ENCODE data around the gene SMAD1.

SMAD1 gene

GRCh38 chr4:145533961-145534360, 52.3 kb downstream of the SMAD1 start:
- DNase-seq (ENCODE audit: low read depth, low spot score) = no peak
- no peak overlapping the region for H3K4me3 ChIP-seq (ENCODE audit: low read depth, low read length)
- in situ Hi-C loops (cut with HindIII; ENCODE audit: low sequenced_read_pairs) = no loop called here
- no peak for TF ChIP-seq CTCF (IDR thresholded peaks at IDR 0.05; ENCODE audit: low read depth, low read length)

GRCh38 chr4:145535202-145535601, 53.5 kb downstream of the SMAD1 start:
- TF ChIP-seq CTCF (IDR thresholded peaks at IDR 0.05; ENCODE audit: low read depth, low read length) = no peak
- in situ Hi-C loops (cut with HindIII; ENCODE audit: low sequenced_read_pairs) = no loop called here
- DNase-seq (ENCODE audit: low read depth, low spot score) = no peak

GRCh38 chr4:145536044-145536443, 54.4 kb downstream of the SMAD1 start:
- no peak for TF ChIP-seq CTCF (IDR thresholded peaks at IDR 0.05; ENCODE audit: low read depth, low read length)
- no peak for DNase-seq (ENCODE audit: low read depth, low spot score)
- H3K4me3 ChIP-seq (ENCODE audit: low read depth, low read length) = no peak overlapping the region
- in situ Hi-C loops (cut with HindIII; ENCODE audit: low sequenced_read_pairs) = no loop called here

More at GRCh38 chr4:145535202-145535601, 53.5 kb downstream of the SMAD1 start:
- H3K4me3 ChIP-seq (ENCODE audit: low read depth, low read length) = no peak overlapping the region

GRCh38 chr4:145538596-145538995, 56.9 kb downstream of the SMAD1 start:
- TF ChIP-seq CTCF (IDR thresholded peaks at IDR 0.05; ENCODE audit: low read depth, low read length) = no peak
- H3K4me3 ChIP-seq (ENCODE audit: low read depth, low read length) = no peak overlapping the region
- in situ Hi-C loops (cut with HindIII; ENCODE audit: low sequenced_read_pairs) = no loop called here
- no peak for DNase-seq (ENCODE audit: low read depth, low spot score)

GRCh38 chr4:145539671-145540070, 58.0 kb downstream of the SMAD1 start:
- no peak for DNase-seq (ENCODE audit: low read depth, low spot score)
- in situ Hi-C loops (cut with HindIII; ENCODE audit: low sequenced_read_pairs) = no loop called here
- H3K4me3 ChIP-seq (ENCODE audit: low read depth, low read length) = no peak overlapping the region
- TF ChIP-seq CTCF (IDR thresholded peaks at IDR 0.05; ENCODE audit: low read depth, low read length) = no peak

- DNase-seq (ENCODE audit: low read depth, low spot score) = peak; percentile 6
- in situ Hi-C loops (cut with HindIII; ENCODE audit: low sequenced_read_pairs) = no loop called here
- no peak for TF ChIP-seq CTCF (IDR thresholded peaks at IDR 0.05; ENCODE audit: low read depth, low read length)
- H3K4me3 ChIP-seq (ENCODE audit: low read depth, low read length) = no peak overlapping the region
Observed at GRCh38 chr4:145540235-145540634, 58.6 kb downstream of the SMAD1 start.

- no peak for DNase-seq (ENCODE audit: low read depth, low spot score)
- TF ChIP-seq CTCF (IDR thresholded peaks at IDR 0.05; ENCODE audit: low read depth, low read length) = no peak
- H3K4me3 ChIP-seq (ENCODE audit: low read depth, low read length) = no peak overlapping the region
- in situ Hi-C loops (cut with HindIII; ENCODE audit: low sequenced_read_pairs) = no loop called here
Observed at GRCh38 chr4:145541346-145541745, 59.7 kb downstream of the SMAD1 start.
